HG03354 (cell line): ENCODE results near the gene SMARCC2.
A peak's percentile ranks its signal among the peaks of the same experiment; 100 is the strongest.
"Not testable (repeated sequence)": the region's sequence is repeated elsewhere in the genome, so short reads cannot be mapped to it uniquely, and the experiment has no call there.

Experiments
- ATAC-seq: cut with Tn5 transposase; IDR thresholded peaks from one replicate; pipeline ENCODE4 v1.9.1; 2021; ENCODE audit warnings: mild to moderate bottlenecking; ENCODE audit not compliant: unreplicated experiment, poor library complexity, severe bottlenecking

The SMARCC2 gene

DNA sequence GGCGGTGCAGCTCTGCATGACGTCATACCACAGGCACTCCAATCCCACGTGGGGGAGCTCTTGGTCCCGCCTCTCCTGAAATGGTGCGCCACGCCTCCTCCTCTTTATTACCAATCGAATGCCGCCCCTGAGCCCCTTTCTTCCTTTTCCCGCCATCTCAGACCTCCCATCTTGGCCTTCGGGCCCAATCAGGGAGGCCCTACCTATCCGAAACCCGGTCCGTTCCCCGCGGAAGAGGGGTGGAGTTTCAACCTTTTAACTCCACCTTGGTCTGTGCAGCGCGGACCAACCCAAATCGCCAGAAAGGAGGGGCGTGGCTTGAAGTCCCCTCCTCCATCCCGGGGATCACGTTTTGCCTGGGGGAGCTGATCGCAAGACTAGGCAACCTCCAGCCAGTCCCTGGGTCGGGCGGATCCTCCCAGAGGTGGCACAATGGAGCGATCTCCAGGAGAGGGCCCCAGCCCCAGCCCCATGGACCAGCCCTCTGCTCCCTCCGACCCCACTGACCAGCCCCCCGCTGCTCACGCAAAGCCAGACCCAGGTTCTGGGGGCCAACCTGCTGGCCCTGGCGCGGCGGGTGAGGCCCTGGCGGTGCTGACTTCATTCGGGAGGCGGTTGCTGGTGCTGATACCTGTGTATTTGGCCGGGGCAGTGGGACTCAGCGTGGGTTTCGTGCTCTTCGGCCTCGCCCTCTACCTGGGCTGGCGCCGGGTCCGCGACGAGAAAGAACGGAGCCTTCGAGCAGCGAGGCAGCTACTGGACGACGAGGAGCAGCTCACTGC is 61.2 kb downstream of the SMARCC2 start, which contains the start of gene ESYT1:
TSS of gene ESYT1 (plus strand) at position 380 of the 782 bp plus-strand sequence. CDS start at position 433, 53 bp downstream.
- ATAC-seq = peak; percentile 90

DNA sequence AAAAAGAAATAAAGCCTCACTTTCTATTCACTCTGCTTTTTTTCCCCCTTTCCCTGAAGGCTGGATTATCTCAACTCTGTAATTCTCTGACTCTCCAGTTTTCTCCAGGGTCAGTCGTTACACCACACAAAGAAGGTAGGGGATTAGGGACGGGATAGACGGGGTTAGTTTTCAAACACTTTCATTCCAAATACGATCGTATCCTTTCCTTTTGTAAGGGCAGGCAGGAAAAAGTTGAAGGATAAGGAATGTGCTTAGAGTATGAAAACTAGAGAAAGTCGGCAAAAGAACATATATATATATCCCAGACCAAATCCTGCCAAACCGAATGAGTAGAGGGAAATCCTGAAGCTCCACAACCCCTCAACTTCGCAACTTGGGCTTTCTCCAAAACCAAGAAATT is 61.8 kb downstream of the SMARCC2 start:
- ATAC-seq = no peak

DNA sequence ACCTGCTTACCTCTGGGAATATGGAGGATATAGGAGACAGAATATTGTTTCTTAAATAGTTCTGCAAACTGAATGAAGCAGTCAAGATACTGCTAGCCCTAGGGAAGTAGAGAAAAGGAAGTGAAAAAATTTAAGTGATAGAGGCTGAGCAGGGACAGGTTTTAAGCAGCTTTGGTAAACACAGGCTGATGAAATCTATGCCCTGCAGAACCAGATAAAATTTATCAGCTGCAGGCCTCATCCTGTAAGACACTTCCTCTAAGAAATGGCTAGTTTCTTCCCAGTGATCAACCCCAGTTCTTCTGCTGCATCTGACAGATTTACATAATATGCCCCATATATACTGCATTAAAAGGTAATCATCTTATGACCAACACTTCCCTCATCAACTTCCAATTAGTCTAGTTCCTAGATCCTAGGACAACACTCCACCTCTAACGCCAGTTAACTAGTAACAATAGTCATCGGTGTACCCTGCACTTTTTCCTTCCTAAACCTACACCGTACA is 62.5 kb downstream of the SMARCC2 start:
- no peak for ATAC-seq

DNA sequence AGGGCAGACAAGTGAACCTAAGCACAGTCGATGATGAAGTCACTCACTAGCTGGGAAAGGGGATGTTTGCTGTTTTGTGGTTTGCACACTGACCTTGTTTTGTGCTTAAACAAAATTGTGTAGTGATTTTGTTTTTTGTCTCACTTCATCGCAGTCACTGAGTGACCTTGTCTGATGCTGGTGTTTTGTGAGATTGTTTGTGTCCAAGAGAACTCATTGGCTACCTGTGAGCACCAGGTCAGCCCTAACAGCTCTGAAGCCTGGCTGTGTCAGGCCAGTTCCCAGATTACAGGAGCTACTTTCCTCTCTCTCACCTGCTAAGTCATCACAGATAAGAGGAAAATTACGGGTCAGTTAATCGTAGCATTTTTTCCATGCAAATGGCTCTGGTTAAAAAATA is 65.2 kb downstream of the SMARCC2 start:
- ATAC-seq = no peak

DNA sequence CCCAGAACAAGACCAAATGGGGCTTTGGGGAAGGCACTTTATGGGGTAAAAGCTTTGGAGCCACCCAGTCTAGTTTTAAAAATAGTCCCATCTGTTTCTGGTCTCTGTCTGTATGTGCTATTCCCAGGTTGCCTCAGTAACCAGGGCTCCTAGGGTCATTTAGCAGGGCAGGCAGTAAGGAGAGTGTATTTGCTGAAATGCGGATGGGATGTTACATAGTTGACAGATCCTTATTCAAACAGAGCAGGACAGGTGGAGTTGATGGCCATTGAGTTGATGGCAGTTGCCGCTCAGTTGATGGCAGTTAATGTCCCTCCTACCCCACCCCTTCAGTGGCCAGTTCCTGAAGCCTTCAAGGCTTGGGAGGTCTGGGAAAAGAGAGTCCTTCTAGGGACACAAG is 66.6 kb downstream of the SMARCC2 start:
- no peak for ATAC-seq

DNA sequence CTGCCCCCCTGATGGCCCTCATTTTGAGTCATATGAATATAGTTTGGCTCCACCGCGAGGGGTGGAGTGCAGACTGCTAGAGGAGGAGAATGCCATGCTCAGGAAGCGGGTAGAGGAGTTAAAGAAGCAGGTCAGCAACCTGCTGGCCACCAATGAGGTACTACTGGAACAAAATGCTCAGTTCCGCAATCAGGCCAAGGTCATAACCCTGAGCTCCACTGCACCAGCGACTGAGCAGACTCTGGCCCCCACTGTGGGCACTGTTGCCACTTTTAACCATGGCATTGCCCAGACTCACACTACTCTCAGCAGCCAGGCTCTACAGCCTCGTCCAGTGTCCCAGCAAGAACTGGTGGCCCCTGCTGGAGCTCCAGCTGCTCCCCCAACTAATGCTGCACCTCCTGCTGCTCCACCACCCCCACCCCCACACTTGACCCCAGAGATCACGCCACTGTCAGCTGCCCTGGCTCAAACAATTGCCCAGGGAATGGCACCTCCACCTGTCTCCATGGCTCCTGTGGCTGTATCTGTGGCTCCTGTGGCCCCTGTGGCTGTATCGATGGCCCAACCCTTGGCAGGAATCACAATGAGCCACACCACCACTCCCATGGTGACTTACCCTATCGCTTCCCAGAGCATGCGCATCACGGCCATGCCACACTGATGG is 67.9 kb downstream of the SMARCC2 start:
- ATAC-seq = no peak

DNA sequence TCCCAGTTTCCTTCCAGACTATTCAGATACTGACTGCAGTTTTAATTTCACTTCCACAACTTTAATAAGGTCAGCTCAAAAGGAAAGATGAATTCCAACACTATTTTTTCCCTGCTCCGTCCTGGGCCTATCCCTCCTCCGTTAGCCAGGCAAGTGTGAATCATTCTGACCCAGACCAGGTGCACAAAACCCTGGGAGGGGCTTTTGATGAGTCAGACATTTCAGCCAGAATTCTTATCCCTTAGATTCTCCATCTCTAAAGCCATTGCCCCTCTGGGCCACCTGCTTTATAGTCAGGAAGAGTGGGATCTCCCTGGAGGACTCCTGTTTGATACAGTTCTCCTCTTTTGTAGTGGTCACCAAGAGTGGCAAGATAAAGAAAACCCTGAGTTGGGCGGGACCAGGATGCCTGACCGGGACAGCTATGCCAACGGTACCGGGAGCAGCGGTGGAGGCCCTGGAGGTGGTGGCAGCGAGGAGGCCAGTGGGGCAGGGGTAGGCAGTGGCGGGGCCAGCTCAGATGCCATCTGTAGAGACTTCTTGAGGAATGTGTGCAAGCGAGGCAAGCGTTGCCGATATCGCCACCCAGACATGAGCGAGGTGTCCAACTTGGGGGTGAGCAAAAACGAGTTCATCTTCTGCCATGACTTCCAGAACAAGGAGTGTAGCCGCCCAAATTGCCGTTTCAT is 69.0 kb downstream of the SMARCC2 start:
- ATAC-seq = no peak

DNA sequence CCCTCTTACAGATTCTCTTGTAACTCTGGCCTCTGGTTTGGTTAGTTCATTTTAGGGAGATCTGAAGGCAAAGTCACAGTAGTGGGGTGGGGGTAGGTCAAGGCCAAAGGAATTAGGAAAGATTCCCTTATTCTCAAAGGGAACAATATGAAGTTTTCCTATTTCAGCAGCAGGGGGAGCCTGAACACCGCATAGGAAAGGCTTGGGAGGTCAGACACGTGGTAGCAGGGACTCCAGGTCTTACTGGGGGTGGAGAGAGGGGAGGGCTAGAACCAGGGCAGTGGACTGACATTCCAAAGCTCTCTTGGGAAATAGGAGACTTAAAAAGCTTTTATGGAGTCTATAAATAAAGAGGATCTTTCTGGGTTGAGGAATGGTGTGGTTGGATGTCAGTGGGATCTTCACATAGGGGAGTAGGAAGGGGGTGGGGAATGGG is 69.9 kb downstream of the SMARCC2 start:
- ATAC-seq = no peak

DNA sequence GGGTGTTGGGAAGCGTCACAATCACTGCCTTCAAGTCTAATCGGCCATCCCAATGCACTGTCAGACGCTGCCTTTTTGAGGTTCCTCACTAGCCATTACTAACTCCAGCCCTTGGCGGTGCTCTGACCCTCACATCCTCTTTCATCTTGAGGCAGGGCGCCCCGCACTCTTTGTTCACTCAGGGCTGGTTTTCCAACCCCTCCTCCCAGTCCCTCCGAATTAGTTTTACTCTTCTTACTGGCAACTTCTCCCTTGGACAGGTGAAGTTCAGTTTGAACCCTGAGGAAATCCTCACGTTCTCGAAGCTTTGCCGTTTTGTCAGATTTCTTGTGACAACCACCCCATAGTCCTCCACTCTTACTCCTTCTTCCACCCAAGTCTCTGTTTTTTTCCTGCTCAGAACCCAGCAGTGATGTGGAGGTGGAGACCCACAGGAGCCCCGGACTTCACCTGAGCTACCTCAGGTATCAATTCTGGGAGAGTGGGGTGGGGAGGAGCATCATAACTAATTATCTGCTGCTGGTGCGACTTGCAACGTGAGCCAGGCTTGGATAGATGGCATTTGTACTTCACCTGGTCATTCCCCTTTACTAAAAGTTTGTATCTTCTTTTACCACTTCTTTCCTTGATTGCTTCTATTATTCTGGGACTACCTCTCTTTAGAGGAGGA is 70.5 kb downstream of the SMARCC2 start:
- ATAC-seq = peak; percentile 6

DNA sequence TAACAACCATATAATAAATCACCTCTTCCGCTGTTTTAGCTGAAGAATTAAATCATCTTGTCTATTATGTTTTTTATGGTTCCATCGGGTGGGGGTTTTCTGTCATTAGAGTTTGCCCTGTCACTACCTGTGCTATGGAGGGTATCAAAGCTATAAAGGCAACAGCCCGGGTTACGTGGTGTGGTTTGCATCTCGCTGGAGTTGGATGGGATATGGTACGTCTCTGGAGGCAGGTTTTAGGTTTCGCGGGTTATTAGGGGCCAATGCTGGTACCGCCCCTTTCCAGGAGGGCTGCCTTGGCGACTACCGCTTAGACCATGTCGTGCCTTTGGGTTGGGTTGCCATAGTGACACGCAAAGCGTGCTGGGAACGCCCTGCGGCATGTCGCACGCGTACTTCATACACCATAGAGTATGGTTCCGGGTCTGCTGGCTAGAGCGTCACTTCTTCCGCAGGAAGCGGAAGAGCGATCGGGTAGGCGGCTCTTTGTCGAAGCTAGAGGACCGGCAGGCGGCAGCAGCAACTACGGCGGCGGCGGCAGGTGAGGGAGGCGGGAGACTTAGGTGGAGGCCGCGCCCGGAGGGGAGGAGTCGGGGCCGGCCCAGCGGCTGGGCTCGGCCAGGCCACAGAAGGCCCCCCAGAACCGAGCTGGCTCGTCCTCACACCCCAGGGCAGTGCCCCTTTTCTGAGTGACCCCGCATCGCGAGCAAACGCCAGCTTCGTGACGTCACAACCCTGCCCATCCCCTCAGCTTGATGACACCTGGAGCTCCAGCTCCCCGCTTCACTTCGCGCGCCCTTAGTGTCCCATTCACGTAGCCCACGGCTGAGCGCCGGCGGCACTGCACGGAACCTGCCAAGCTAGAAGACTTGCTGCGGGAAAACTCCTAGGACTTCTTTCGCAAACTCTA is 71.2 kb downstream of the SMARCC2 start, which contains the start of gene ZC3H10:
TSS of gene ZC3H10 (plus strand) at position 489 of the 910 bp plus-strand sequence. CDS start 2,297 bp downstream, outside the sequence.
- peak; percentile 85 for ATAC-seq

DNA sequence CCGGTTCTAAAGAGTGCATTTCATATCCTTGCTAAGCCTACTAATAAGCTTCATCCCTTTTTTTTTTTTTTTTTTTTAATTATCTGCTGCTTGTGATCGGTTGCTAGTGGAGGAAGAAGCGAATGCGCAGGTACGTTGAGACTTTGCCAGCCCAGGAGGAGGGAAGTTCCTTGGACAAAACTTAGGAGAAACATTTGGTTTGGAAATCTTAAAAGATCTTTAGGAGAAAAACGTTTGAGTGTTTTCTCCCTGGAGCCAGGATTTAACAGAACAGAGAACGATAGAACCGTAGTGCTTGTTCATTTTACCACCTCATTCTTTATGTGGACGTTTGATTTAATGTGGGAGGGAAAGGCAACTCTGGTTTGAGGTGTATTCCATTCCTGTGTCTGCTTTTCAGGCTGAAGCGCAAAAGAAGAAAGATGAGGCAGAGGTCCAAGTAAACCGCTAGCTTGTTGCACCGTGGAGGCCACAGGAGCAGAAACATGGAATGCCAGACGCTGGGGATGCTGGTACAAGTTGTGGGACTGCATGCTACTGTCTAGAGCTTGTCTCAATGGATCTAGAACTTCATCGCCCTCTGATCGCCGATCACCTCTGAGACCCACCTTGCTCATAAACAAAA is 72.1 kb downstream of the SMARCC2 start:
- not testable (repeated sequence) for ATAC-seq

DNA sequence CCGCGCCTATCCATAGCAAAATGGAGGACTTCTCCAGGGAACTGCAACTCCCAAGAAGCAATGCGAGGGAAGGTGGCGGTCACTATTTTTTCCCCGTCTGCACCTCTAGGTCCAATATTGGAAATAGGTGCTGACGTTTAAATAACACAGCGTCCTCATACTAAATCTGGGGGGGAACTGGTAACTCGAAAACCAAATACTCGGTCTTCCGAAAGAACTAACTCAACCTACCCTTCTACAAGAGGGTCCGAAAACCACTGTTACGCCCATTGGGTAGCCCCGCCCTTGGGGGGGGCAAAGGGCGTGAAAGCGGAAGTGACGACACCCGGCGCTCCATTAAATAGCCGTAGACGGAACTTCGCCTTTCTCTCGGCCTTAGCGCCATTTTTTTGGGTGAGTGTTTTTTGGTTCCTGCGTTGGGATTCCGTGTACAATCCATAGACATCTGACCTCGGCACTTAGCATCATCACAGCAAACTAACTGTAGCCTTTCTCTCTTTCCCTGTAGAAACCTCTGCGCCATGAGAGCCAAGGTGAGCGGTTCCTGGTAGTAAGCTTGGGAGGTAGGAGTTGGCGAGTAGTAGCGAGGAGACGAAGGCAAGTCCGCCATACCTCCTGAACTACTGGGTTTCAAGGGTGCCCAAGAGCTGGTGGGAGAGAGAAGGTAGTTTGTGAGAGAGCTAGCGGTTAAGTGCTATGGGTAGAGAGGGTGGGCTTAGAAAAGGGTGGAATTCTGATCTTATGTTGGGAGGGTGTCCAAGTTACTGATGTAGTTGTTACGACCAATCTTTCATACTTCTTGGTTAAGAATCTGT is 72.8 kb downstream of the SMARCC2 start, which contains the start of gene RPL41:
TSS of gene RPL41 (plus strand) at position 367 of the 815 bp plus-strand sequence.
- peak; percentile 49 for ATAC-seq

DNA sequence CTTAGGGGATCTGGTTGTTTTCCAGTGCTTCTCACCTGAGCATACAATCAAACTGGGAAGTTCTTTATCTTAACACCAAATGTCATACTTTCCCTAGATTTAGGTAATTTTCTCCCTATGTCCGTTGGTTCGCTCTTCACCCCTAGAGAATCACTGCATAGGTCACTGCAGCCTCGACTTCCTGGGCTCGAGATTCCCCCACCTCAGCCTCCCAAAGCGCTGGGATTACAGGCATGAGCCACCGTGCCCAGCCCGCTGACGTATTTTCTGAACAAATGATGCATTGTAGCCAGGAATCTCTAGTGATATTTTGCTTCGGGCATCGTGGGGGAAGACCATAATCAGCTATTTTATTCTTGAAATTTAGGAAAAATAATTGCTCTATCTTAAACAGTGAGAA is 74.0 kb downstream of the SMARCC2 start:
- ATAC-seq = no peak

DNA sequence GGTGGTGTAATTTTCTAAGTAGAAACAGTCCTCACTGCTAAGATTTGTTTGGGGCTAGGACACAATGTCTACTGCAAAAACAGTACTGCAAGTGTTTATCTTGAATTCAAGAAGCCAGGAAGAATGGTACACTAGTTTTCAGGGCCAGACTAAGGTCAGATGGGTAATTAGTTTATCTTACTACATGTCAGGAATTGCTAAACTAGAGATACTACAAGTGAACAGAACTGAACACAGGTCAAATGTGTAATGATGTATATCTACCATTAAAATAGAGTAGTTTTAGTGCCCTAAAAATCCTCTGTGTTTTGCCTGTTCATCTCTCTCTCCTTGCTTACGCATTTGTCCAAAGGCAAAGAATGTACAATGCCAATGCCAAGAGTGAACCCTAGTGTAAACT is 75.2 kb downstream of the SMARCC2 start:
- no peak for ATAC-seq
